AG10803 (cell line): Measurements from ENCODE around the gene OBSCN.

Experiments
- DNase-seq: peaks from one replicate; pipeline ENCODE4 v3.0.0; 2010; ENCODE audit warnings: low read depth
- H3K4me3 ChIP-seq: 2 replicates; pipeline ENCODE4 v1.5.1; 2011; ENCODE audit warnings: mild to moderate bottlenecking, low read length, control low read depth
- TF ChIP-seq, protein P1 (sequence below): conservative IDR thresholded peaks from 2 replicates; pipeline ENCODE4 v1.5.1; 2011; ENCODE audit warnings: mild to moderate bottlenecking, low read length, control low read depth, inconsistent platforms

Gene OBSCN

DNA sequence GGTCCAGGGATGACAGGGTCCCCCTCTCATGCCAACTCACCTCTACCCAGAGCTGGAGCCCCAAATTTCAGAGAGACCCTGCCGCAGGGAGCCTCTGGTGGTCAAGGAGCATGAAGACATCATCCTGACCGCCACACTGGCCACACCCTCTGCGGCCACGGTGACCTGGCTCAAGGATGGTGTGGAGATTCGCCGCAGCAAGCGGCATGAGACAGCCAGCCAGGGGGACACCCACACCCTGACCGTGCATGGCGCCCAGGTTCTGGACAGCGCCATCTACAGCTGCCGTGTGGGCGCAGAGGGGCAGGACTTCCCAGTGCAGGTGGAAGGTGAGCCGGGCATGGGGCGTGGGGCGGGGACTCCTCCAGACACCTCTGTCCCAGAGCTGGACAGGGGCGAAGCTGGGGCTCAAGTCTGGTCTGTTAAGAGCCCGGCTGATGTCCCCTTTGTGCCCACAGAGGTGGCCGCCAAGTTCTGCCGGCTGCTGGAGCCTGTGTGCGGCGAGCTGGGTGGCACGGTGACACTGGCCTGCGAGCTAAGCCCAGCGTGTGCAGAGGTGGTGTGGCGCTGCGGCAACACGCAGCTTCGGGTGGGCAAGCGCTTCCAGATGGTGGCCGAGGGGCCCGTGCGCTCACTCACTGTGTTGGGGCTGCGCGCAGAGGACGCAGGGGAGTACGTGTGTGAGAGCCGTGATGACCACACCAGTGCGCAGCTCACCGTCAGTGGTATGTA lies 66.0 kb downstream of the OBSCN start:
- no peak for DNase-seq
- TF ChIP-seq, protein P1, sequence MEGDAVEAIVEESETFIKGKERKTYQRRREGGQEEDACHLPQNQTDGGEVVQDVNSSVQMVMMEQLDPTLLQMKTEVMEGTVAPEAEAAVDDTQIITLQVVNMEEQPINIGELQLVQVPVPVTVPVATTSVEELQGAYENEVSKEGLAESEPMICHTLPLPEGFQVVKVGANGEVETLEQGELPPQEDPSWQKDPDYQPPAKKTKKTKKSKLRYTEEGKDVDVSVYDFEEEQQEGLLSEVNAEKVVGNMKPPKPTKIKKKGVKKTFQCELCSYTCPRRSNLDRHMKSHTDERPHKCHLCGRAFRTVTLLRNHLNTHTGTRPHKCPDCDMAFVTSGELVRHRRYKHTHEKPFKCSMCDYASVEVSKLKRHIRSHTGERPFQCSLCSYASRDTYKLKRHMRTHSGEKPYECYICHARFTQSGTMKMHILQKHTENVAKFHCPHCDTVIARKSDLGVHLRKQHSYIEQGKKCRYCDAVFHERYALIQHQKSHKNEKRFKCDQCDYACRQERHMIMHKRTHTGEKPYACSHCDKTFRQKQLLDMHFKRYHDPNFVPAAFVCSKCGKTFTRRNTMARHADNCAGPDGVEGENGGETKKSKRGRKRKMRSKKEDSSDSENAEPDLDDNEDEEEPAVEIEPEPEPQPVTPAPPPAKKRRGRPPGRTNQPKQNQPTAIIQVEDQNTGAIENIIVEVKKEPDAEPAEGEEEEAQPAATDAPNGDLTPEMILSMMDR = no peak
- no peak overlapping the region for H3K4me3 ChIP-seq

DNA sequence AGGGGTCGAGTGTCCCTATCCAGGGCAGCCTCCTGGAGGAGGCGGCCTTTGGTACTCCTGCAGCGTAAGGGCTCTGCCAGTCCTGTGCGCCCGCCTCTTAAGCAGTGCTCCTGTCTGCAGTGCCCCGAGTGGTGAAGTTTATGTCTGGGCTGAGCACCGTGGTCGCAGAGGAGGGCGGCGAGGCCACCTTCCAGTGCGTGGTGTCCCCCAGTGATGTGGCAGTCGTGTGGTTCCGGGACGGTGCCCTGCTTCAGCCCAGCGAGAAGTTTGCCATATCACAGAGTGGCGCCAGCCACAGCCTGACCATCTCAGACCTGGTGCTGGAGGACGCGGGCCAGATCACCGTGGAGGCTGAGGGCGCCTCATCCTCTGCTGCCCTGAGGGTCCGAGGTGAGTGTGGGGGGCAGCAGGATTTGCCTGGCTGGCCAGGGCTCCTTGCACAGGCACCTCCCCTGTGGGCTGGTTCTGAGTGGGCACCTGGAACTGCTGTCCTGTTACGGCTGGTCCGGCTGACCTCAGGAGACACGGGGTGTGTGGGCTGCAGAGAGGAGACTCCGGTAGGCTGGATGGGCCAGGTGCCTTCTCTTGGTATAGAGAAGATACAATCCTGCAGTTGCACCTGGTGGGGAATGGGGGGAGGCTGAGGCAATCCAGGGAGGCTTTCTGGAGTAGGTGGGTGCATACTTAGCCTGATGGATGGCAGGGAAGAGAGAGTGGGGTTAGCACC lies 66.8 kb downstream of the OBSCN start:
- DNase-seq = no peak
- TF ChIP-seq, protein P1 = no peak
- no peak overlapping the region; the same call in 1 of the 2 replicates for H3K4me3 ChIP-seq

DNA sequence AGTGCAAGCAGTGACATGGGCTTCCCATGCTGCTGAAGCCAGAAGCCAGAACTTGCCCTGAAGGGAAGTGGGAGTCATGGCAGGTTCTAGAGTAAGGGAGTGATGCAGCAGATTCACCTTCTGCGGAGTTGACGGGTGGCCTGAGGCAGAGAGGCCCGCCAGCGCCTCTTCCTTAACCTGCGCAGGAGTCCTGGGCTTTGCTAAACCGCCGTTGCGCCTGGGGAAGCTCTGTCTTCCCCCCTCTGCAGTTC lies 67.3 kb downstream of the OBSCN start:
- DNase-seq = peak; percentile 4
- TF ChIP-seq, protein P1 = no peak
- H3K4me3 ChIP-seq = peak overlapping the region; percentile 69

DNA sequence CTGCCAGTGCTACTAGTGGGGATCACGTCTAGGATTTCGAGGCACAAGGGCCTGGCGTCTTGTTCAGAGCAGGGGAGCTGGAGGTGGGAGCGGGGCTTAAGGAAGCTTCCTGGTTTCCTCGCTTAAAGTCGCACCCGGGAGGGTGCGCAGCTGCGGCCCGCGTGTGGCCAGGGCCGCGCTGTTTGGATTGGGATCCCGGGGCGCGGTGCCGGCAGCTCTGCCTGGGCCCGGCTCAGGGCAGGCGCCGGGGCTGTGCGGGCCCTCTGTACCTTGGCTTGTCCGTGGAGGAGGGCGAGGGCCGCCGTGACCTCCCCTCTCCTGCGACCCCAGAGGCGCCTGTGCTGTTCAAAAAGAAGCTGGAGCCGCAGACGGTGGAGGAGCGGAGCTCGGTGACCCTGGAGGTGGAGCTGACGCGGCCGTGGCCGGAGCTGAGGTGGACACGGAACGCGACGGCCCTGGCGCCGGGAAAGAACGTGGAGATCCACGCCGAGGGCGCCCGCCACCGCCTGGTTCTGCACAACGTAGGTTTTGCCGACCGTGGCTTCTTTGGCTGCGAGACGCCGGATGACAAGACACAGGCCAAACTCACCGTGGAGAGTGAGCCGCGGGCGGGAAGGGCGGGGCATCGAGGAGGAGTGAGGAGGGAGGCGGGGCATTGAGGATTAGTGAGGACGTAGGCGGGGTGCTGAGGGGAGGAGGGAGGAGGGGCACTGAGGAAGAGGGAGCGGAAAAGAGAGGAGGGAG lies 67.8 kb downstream of the OBSCN start:
- TF ChIP-seq, protein P1 = no peak
- peak; percentile 76 for DNase-seq
- H3K4me3 ChIP-seq = peak overlapping the region; percentile 69

DNA sequence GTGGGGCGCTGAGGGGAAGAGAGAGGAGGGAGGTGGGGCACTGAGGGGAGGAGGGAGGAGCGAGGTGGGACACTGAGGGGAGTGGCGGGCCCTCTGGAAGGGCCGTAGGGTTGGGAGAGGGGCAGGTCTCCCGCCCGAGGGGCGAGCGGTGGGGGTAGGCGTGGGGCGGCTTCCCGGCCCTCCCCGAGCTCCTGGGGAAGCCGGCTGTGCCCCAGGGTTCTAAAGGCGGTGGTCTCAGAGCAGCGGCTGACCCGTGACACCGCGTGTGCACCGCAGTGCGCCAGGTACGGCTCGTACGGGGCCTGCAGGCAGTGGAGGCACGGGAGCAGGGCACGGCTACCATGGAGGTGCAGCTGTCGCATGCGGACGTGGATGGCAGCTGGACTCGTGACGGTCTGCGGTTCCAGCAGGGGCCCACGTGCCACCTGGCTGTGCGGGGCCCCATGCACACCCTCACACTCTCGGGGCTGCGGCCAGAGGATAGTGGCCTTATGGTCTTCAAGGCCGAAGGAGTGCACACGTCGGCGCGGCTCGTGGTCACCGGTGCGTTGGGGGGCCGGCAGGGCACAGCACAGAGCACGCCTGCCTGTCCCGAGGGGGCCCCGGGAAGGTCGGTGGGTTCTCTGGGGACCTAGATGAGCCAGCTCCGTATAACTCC lies 68.5 kb downstream of the OBSCN start:
- TF ChIP-seq, protein P1 = no peak

DNA sequence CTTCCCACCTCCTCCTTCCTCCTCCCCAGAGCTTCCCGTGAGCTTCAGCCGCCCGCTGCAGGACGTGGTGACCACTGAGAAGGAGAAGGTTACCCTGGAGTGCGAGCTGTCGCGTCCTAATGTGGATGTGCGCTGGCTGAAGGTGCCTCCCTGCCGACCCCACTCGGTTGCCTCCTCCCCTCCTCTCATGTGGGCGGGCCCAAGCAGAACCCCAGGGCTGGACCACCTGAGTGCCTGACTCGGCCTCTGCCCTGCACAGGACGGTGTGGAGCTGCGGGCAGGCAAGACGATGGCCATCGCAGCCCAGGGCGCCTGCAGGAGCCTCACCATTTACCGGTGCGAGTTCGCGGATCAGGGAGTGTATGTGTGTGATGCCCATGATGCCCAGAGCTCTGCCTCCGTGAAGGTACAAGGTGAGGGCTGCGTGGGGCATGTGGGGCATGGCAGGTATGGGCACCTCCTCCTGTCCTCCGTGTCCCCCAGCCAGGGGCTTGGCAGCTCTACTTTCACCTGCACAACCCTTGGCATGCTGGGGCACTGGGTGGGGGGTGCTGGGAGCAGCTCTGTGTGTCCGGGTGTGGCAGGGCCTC lies 69.2 kb downstream of the OBSCN start:
- DNase-seq = no peak
- TF ChIP-seq, protein P1 = no peak
- H3K4me3 ChIP-seq = no peak overlapping the region

More for the DNA sequence above, 68.5 kb downstream of the OBSCN start:
- no peak for DNase-seq
- peak overlapping the region; percentile 69 for H3K4me3 ChIP-seq
